T-cell (primary cell): ENCODE results near the gene WDR36. TPM values are rescaled to one million over a fixed set of nuclear protein-coding genes. Genes with fewer than 3 reads are reported as not detected.

Source experiments
- ATAC-seq, 4 experiments: fragments of 200-7000 bp in 3 of 4; fragments of 150-1000 bp in 1 of 4; cut with Tn5 transposase; replicated peaks in 1 of 4; 1 replicate in 3 of 4; 2 replicates in 1 of 4; pipeline ENCODE4 v1.10.0; 2021; ENCODE audit warnings: moderate library complexity in 3 of 4, mild to moderate bottlenecking in 2 of 4, moderate number of reproducible peaks in 1 of 4
- CTCF ChIA-PET, 2 donors: fragments of 300-600 bp; sonication (Branson Sonifier 250); formaldehyde crosslinking; loops; one replicate each; lab custom pipeline; 2022; ENCODE audit warnings: antibody characterized with exemption in 2 of 2; lab: Charles Lee
- POLR2A ChIA-PET, 2 donors: fragments of 300-600 bp; sonication (Branson Sonifier 250); formaldehyde crosslinking; loops; one replicate each; lab custom pipeline; 2022; ENCODE audit warnings: antibody characterized with exemption in 2 of 2; lab: Charles Lee
- DNase-seq, 35 experiments: peaks; one replicate each; pipeline versions ENCODE4 v3.0.0 to v3.0.0-alpha.2; 2013 to 2023
- H3K27ac ChIP-seq: one replicate; pipeline ENCODE4 v1.5.1; 2013; ENCODE audit warnings: low read length
- H3K27me3 ChIP-seq, 2 experiments: replicated peaks in 1 of 2; 1 replicate in 1 of 2; 2 replicates in 1 of 2; pipeline versions ENCODE4 v1.6.1 to v1.7.0; 2013; ENCODE audit warnings: low read length in 1 of 2, mixed read lengths in 1 of 2; ENCODE audit not compliant: control insufficient read depth in 2 of 2, insufficient read depth in 2 of 2; ENCODE audit errors: extremely low read depth in 1 of 2
- H3K36me3 ChIP-seq, 2 donors: 1 replicate in 1 of 2; 2 replicates in 1 of 2; pipeline versions ENCODE4 v1.6.1 to v1.7.0; 2013; ENCODE audit warnings: low read length in 1 of 2; ENCODE audit not compliant: control insufficient read depth in 2 of 2, insufficient read depth in 1 of 2; ENCODE audit errors: extremely low read depth in 1 of 2
- H3K4me1 ChIP-seq, 2 experiments: 1 replicate in 1 of 2; 2 replicates in 1 of 2; pipeline versions ENCODE4 v1.6.1 to v1.7.0; 2013; ENCODE audit warnings: low read length in 2 of 2, mixed read lengths in 1 of 2; ENCODE audit not compliant: insufficient read depth in 2 of 2, control insufficient read depth in 1 of 2; ENCODE audit errors: extremely low read depth in 1 of 2
- H3K4me3 ChIP-seq, 2 donors: 1 replicate in 1 of 2; 2 replicates in 1 of 2; pipeline versions ENCODE4 v1.5.1 to v1.7.0; 2013; ENCODE audit warnings: mild to moderate bottlenecking in 2 of 2, low read length in 1 of 2, moderate library complexity in 1 of 2; ENCODE audit not compliant: control insufficient read depth in 1 of 2; ENCODE audit errors: extremely low read depth in 1 of 2
- H3K9me3 ChIP-seq: 2 replicates; pipeline ENCODE4 v1.7.0; 2013
- H3K27ac Mint-ChIP-seq, 2 donors: one replicate each; pipeline ENCODE4 v1.8.0; 2020 to 2021; ENCODE audit warnings: mild to moderate bottlenecking in 2 of 2, mixed read lengths in 2 of 2
- H3K27me3 Mint-ChIP-seq, 2 donors: one replicate each; pipeline ENCODE4 v1.8.0; 2021 to 2022; ENCODE audit warnings: mixed read lengths in 2 of 2
- H3K36me3 Mint-ChIP-seq: one replicate; pipeline ENCODE4 v1.8.0; 2021; ENCODE audit warnings: mixed read lengths
- H3K4me1 Mint-ChIP-seq, 3 donors: one replicate each; pipeline ENCODE4 v1.8.0; 2020 to 2022; ENCODE audit warnings: mixed read lengths in 3 of 3, mild to moderate bottlenecking in 1 of 3
- H3K4me3 Mint-ChIP-seq, 3 donors: one replicate each; pipeline ENCODE4 v1.8.0; 2020 to 2022; ENCODE audit warnings: mild to moderate bottlenecking in 3 of 3, mixed read lengths in 3 of 3, moderate library complexity in 3 of 3
- H3K9me3 Mint-ChIP-seq, 3 donors: one replicate each; pipeline ENCODE4 v1.8.0; 2020 to 2022; ENCODE audit warnings: mixed read lengths in 3 of 3
- WGBS: methylation state at CpG from one replicate; pipeline ENCODE4 v1.1.5; 2013; ENCODE audit warnings: missing lambda C conversion rate; ENCODE audit not compliant: insufficient coverage; 5-methylcytosine and 5-hydroxymethylcytosine counted together
- total RNA-seq, 35 experiments: library from RNA in 6 of 35; stranded (reverse) in 6 of 35; fragments of 120-200 nt in 1 of 35; gene quantifications; one replicate each; pipeline versions ENCODE4 v1.2.1 to v1.2.4 and lab custom pipeline; 2013 to 2026

The WDR36 gene
- total RNA-seq, 5 donors from 2014 or later (not counting 1 experiment from before 2014, with no cell fraction given), result 22.8 to 30.1 (median 28.0) TPM

GRCh38 chr5:111120911-111121310, 28.8 kb downstream of the WDR36 start:
- DNase-seq, result no peak
- no peak for ATAC-seq
- H3K4me3 Mint-ChIP-seq, result no peak overlapping the region
- no peaks in the 10 kb centered on the region for H3K27me3 Mint-ChIP-seq
- peaks cover 57% of the 10 kb centered on the region for H3K36me3 Mint-ChIP-seq
- H3K36me3 ChIP-seq, result peaks cover 6 to 58% of the 10 kb centered on the region in 2 donors
- H3K4me3 ChIP-seq, result no peak overlapping the region
- no CpG with 5 or more reads among the region's 2 CpGs for WGBS
- no peak overlapping the region for H3K27ac ChIP-seq
- ChIA-PET POLR2A (interaction anchor here in 1 of 2 donors (0.6 kb wide), 1 partner anchor 21 kb away, joined by 5 read pairs; no protein-coding TSS in a partner anchor), CTCF (no interaction called here)
- no peaks in the 10 kb centered on the region for H3K27me3 ChIP-seq
- H3K9me3 ChIP-seq, result no peaks in the 10 kb centered on the region
- H3K9me3 Mint-ChIP-seq, result no peaks in the 10 kb centered on the region
- no peak overlapping the region for H3K27ac Mint-ChIP-seq
- no peaks in the 10 kb centered on the region for H3K4me1 ChIP-seq
- peaks cover 0 to 7% (median 2%) of the 10 kb centered on the region in 3 donors for H3K4me1 Mint-ChIP-seq

- H3K27me3 Mint-ChIP-seq, result no peaks in the 10 kb centered on the region
- ATAC-seq (no peak), DNase-seq (no peak)
- Histone ChIP-seq H3K27ac (no peak overlapping the region), H3K4me3 (no peak overlapping the region), H3K4me1 (no peaks in the 10 kb centered on the region), H3K27me3 (no peaks in the 10 kb centered on the region), H3K36me3 (peaks cover 6 to 62% of the 10 kb centered on the region in 2 donors), H3K9me3 (no peaks in the 10 kb centered on the region)
- H3K9me3 Mint-ChIP-seq, result no peaks in the 10 kb centered on the region
- POLR2A ChIA-PET, result no interaction called here
- H3K4me1 Mint-ChIP-seq, result peaks cover 0 to 7% (median 2%) of the 10 kb centered on the region in 3 donors
- H3K4me3 Mint-ChIP-seq, result no peak overlapping the region
- no peak overlapping the region for H3K27ac Mint-ChIP-seq
- CTCF ChIA-PET, result no interaction called here
- peaks cover 66% of the 10 kb centered on the region for H3K36me3 Mint-ChIP-seq
Observed at GRCh38 chr5:111121926-111122325, 29.8 kb downstream of the WDR36 start.

GRCh38 chr5:111122398-111122797, 30.2 kb downstream of the WDR36 start:
- no peaks in the 10 kb centered on the region for H3K27me3 ChIP-seq
- CTCF ChIA-PET, result no interaction called here
- Mint-ChIP-seq H3K4me3 (no peak overlapping the region), H3K9me3 (no peaks in the 10 kb centered on the region), H3K27me3 (no peaks in the 10 kb centered on the region), H3K4me1 (peaks cover 0 to 7% (median 2%) of the 10 kb centered on the region in 3 donors), H3K36me3 (peaks cover 66% of the 10 kb centered on the region), H3K27ac (no peak overlapping the region)
- H3K4me3 ChIP-seq, result no peak overlapping the region
- H3K4me1 ChIP-seq, result no peaks in the 10 kb centered on the region
- WGBS, result no CpG with 5 or more reads among the region's 2 CpGs
- H3K36me3 ChIP-seq, result peaks cover 6 to 61% of the 10 kb centered on the region in 2 donors
- DNase-seq, result no peak
- POLR2A ChIA-PET, result no interaction called here
- no peak overlapping the region for H3K27ac ChIP-seq
- no peaks in the 10 kb centered on the region for H3K9me3 ChIP-seq
- no peak for ATAC-seq

GRCh38 chr5:111124793-111125192, 32.6 kb downstream of the WDR36 start:
- WGBS, result no CpG with 5 or more reads among the region's 1 CpG

GRCh38 chr5:111126896-111127295, 34.7 kb downstream of the WDR36 start:
- WGBS, result 100% methylated on average over 1 of the region's 3 CpGs
- ATAC-seq (no peak), DNase-seq (no peak)
- no peak overlapping the region for H3K4me3 Mint-ChIP-seq
- H3K27me3 Mint-ChIP-seq, result no peaks in the 10 kb centered on the region
- peaks cover 50% of the 10 kb centered on the region for H3K36me3 Mint-ChIP-seq
- H3K9me3 Mint-ChIP-seq, result no peaks in the 10 kb centered on the region
- no peaks in the 10 kb centered on the region for H3K4me1 Mint-ChIP-seq
- Histone ChIP-seq H3K9me3 (no peaks in the 10 kb centered on the region), H3K27me3 (no peaks in the 10 kb centered on the region), H3K36me3 (peaks cover 6 to 33% of the 10 kb centered on the region in 2 donors), H3K27ac (no peak overlapping the region), H3K4me3 (no peak overlapping the region), H3K4me1 (no peaks in the 10 kb centered on the region)
- ChIA-PET POLR2A (no interaction called here), CTCF (no interaction called here)
- H3K27ac Mint-ChIP-seq, result no peak overlapping the region

More at GRCh38 chr5:111124793-111125192, 32.6 kb downstream of the WDR36 start:
- Mint-ChIP-seq H3K9me3 (no peaks in the 10 kb centered on the region), H3K4me3 (no peak overlapping the region), H3K36me3 (peaks cover 66% of the 10 kb centered on the region), H3K4me1 (no peaks in the 10 kb centered on the region), H3K27me3 (no peaks in the 10 kb centered on the region), H3K27ac (no peak overlapping the region)
- DNase-seq (no peak), ATAC-seq (no peak)
- POLR2A ChIA-PET, result interaction anchor here in 1 of 2 donors (1.3 kb wide), 1 partner anchor 154 kb away, joined by 3 read pairs; no protein-coding TSS in a partner anchor
- no peaks in the 10 kb centered on the region for H3K4me1 ChIP-seq
- H3K4me3 ChIP-seq, result no peak overlapping the region
- CTCF ChIA-PET, result no interaction called here
- H3K27me3 ChIP-seq, result no peaks in the 10 kb centered on the region
- H3K27ac ChIP-seq, result no peak overlapping the region
- no peaks in the 10 kb centered on the region for H3K9me3 ChIP-seq
- H3K36me3 ChIP-seq, result peaks cover 6 to 46% of the 10 kb centered on the region in 2 donors

GRCh38 chr5:111127453-111128195, 35.5 kb downstream of the WDR36 start:
- Mint-ChIP-seq H3K4me1 (peaks cover 0 to 4% (median 0%) of the 10 kb centered on the region in 3 donors), H3K27me3 (no peaks in the 10 kb centered on the region), H3K36me3 (peaks cover 47% of the 10 kb centered on the region), H3K9me3 (no peaks in the 10 kb centered on the region), H3K27ac (no peak overlapping the region), H3K4me3 (no peak overlapping the region)
- CTCF ChIA-PET, result no interaction called here
- no peak overlapping the region for H3K27ac ChIP-seq
- H3K27me3 ChIP-seq, result no peaks in the 10 kb centered on the region
- ATAC-seq (no peak), DNase-seq (no peak)
- no peak overlapping the region for H3K4me3 ChIP-seq
- no peaks in the 10 kb centered on the region for H3K9me3 ChIP-seq
- POLR2A ChIA-PET, result no interaction called here
- no peaks in the 10 kb centered on the region for H3K4me1 ChIP-seq
- peaks cover 3 to 27% of the 10 kb centered on the region in 2 donors for H3K36me3 ChIP-seq
- 100% methylated on average over 1 of the region's 3 CpGs for WGBS
